GM21515 (cell line): Measurements from ENCODE around the gene PCGF2.

Experiments
- ATAC-seq: cut with Tn5 transposase; IDR thresholded peaks from one replicate; pipeline ENCODE4 v1.9.1; 2021; ENCODE audit not compliant: unreplicated experiment

PCGF2 gene

GRCh38 chr17:38751808-38752307, 3.7 kb upstream of the PCGF2 start:
- peak; percentile 20 for ATAC-seq

- no peak for ATAC-seq
Measured at GRCh38 chr17:38751144-38751807, 3.1 kb upstream of the PCGF2 start.

GRCh38 chr17:38750312-38751121, 2.4 kb upstream of the PCGF2 start:
- ATAC-seq = no peak

GRCh38 chr17:38750044-38750311, 1.8 kb upstream of the PCGF2 start:
- ATAC-seq = no peak

- ATAC-seq = no peak
Measured at GRCh38 chr17:38749223-38750043, 1.3 kb upstream of the PCGF2 start.

- no peak for ATAC-seq
Measured at GRCh38 chr17:38748892-38749222, 721 bp upstream of the PCGF2 start.

- ATAC-seq = no peak
Measured at GRCh38 chr17:38747463-38748148, 530 bp downstream of the PCGF2 start.

- no peak for ATAC-seq
Measured at GRCh38 chr17:38746849-38747462, 1.2 kb downstream of the PCGF2 start.

GRCh38 chr17:38746004-38746848, 1.9 kb downstream of the PCGF2 start:
- ATAC-seq = no peak

- no peak for ATAC-seq
Measured at GRCh38 chr17:38745545-38745944, 2.6 kb downstream of the PCGF2 start.

- ATAC-seq = no peak
Measured at GRCh38 chr17:38743556-38744171, 4.5 kb downstream of the PCGF2 start.

- ATAC-seq = no peak
Measured at GRCh38 chr17:38742411-38743308, 5.5 kb downstream of the PCGF2 start.

- ATAC-seq = no peak
Measured at GRCh38 chr17:38741921-38742410, 6.2 kb downstream of the PCGF2 start.

GRCh38 chr17:38741461-38741860, 6.7 kb downstream of the PCGF2 start:
- ATAC-seq = no peak

- ATAC-seq = no peak
Measured at GRCh38 chr17:38740806-38741205, 7.3 kb downstream of the PCGF2 start.

GRCh38 chr17:38740044-38740443, 8.1 kb downstream of the PCGF2 start:
- no peak for ATAC-seq

- ATAC-seq = no peak
Measured at GRCh38 chr17:38739305-38739704, 8.8 kb downstream of the PCGF2 start.

- no peak for ATAC-seq
Measured at GRCh38 chr17:38738686-38739085, 9.4 kb downstream of the PCGF2 start.
